Tibial artery (tissue), 4 donors: ENCODE measurements around the gene GPR155.

Experiments
- DNase-seq, 2 donors: peaks; one replicate each; pipeline ENCODE4 v3.0.0-alpha.2; 2019
- H3K27ac ChIP-seq, 2 donors: fragments of 200-600 bp; sonication (generic) in 1 of 2; 1 replicate in 1 of 2; 2 replicates in 1 of 2; pipeline ENCODE4 v1.5.1; 2018 to 2019; ENCODE audit warnings: mild to moderate bottlenecking in 1 of 2
- H3K27me3 ChIP-seq, 2 donors: fragments of 200-600 bp; sonication (generic) in 1 of 2; one replicate each; pipeline versions ENCODE4 v1.5.1 to v1.6.0; 2016 to 2019
- H3K36me3 ChIP-seq, 3 donors: fragments of 200-600 bp; sonication (generic) in 2 of 3; one replicate each; pipeline ENCODE4 v1.5.1; 2016 to 2019; ENCODE audit warnings: mild to moderate bottlenecking in 2 of 3
- H3K4me1 ChIP-seq, 4 donors: fragments of 200-600 bp; sonication (generic) in 2 of 4; 1 replicate in 3 of 4; 2 replicates in 1 of 4; pipeline ENCODE4 v1.5.1; 2016 to 2019
- H3K4me3 ChIP-seq, 2 donors: fragments of 200-600 bp; sonication (generic) in 1 of 2; 1 replicate in 1 of 2; 2 replicates in 1 of 2; pipeline ENCODE4 v1.5.1; 2018 to 2019; ENCODE audit warnings: mild to moderate bottlenecking in 2 of 2
- H3K9me3 ChIP-seq, 3 donors: fragments of 200-600 bp; sonication (generic) in 1 of 3; one replicate each; pipeline ENCODE4 v1.5.1; 2016 to 2019
- intact Hi-C: fragments of 100-400 bp; cut with DNase I; formaldehyde crosslinking; loops from one replicate; pipeline ENCODE4 v1.15.0; 2023; ENCODE audit warnings: low total_unique reads
- TF ChIP-seq, protein P1 (sequence below), 2 experiments: fragments of 200-600 bp in 1 of 2; fragments of 450-650 bp in 1 of 2; IDR thresholded peaks; one replicate each; pipeline ENCODE4 v1.5.1; 2017 to 2019; ENCODE audit warnings: antibody characterized with exemption in 2 of 2, mild to moderate bottlenecking in 1 of 2, moderate library complexity in 1 of 2

Gene GPR155

DNA sequence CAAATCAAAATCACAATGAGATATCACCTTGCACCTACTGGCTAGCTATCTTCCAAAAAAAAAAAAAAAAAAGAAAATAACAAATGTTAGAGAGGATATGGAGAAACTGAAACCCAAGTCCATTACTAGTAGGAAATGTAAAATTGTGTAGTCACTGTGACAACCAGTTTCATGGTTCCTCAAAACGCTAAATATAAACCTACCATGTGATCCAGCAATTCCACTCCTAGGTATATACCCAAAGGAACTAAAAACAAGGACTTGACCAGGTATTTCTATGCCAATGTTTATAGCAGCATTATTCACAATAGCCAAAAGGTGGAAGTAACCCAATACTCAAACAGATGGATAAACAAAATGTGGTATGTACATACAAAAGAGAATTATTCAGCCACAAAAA lies 103.0 kb downstream of the GPR155 start:
- intact Hi-C loops, result no loop called here
- Histone ChIP-seq H3K9me3 (no peaks in the 10 kb centered on the region), H3K36me3 (peaks cover 45 to 60% (median 53%) of the 10 kb centered on the region in 3 donors), H3K4me1 (no peaks in the 10 kb centered on the region), H3K27ac (no peak overlapping the region), H3K27me3 (no peaks in the 10 kb centered on the region), H3K4me3 (no peak overlapping the region)
- no peak for DNase-seq
- TF ChIP-seq, protein P1, sequence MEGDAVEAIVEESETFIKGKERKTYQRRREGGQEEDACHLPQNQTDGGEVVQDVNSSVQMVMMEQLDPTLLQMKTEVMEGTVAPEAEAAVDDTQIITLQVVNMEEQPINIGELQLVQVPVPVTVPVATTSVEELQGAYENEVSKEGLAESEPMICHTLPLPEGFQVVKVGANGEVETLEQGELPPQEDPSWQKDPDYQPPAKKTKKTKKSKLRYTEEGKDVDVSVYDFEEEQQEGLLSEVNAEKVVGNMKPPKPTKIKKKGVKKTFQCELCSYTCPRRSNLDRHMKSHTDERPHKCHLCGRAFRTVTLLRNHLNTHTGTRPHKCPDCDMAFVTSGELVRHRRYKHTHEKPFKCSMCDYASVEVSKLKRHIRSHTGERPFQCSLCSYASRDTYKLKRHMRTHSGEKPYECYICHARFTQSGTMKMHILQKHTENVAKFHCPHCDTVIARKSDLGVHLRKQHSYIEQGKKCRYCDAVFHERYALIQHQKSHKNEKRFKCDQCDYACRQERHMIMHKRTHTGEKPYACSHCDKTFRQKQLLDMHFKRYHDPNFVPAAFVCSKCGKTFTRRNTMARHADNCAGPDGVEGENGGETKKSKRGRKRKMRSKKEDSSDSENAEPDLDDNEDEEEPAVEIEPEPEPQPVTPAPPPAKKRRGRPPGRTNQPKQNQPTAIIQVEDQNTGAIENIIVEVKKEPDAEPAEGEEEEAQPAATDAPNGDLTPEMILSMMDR (IDR thresholded peaks at IDR 0.05), result no peak
